Smooth muscle cell (in vitro differentiated cells): Measurements from ENCODE around the gene OTULIN. TPM values are rescaled to one million over a fixed set of nuclear protein-coding genes. Genes with fewer than 3 reads are reported as not detected.

Experiments used
- DNase-seq: peaks from one replicate; lab custom pipeline; 2025; ENCODE audit not compliant: unreplicated experiment; lab: John Stamatoyannopoulos, UW
- H2AFZ ChIP-seq: fragments of 200-600 bp; sonication (generic); 2 replicates; pipeline ENCODE4 v1.6.0; 2016; ENCODE audit warnings: antibody characterized with exemption, low read depth, mild to moderate bottlenecking
- H3F3A ChIP-seq: fragments of 200-600 bp; sonication (generic); 2 replicates; pipeline ENCODE4 v1.6.0; 2017; ENCODE audit warnings: antibody characterized with exemption, low read depth
- H3K27ac ChIP-seq: fragments of 200-600 bp; sonication (generic); 2 replicates; pipeline ENCODE4 v1.5.1; 2016; ENCODE audit warnings: low read depth, mild to moderate bottlenecking
- H3K27me3 ChIP-seq: fragments of 200-600 bp; sonication (generic); 2 replicates; pipeline ENCODE4 v1.6.1; 2016; ENCODE audit warnings: low read depth, mild to moderate bottlenecking
- H3K36me3 ChIP-seq: fragments of 200-600 bp; sonication (generic); 2 replicates; pipeline ENCODE4 v1.5.1; 2016; ENCODE audit warnings: low read depth
- H3K4me1 ChIP-seq: fragments of 200-600 bp; sonication (generic); 2 replicates; pipeline ENCODE4 v1.5.1; 2016; ENCODE audit warnings: low read depth
- H3K4me2 ChIP-seq: fragments of 200-600 bp; sonication (generic); 2 replicates; pipeline ENCODE4 v1.6.0; 2016; ENCODE audit warnings: mild to moderate bottlenecking
- H3K4me3 ChIP-seq: fragments of 200-600 bp; sonication (generic); 2 replicates; pipeline ENCODE4 v1.5.1; 2016; ENCODE audit warnings: mild to moderate bottlenecking
- H3K79me2 ChIP-seq: fragments of 200-600 bp; sonication (generic); 2 replicates; pipeline ENCODE4 v1.6.0; 2016; ENCODE audit warnings: low read depth, mild to moderate bottlenecking
- H3K9ac ChIP-seq: fragments of 200-600 bp; sonication (generic); 2 replicates; pipeline ENCODE4 v1.6.0; 2016; ENCODE audit warnings: low read depth
- H3K9me3 ChIP-seq: fragments of 200-600 bp; sonication (generic); replicated peaks from 2 replicates; pipeline ENCODE4 v1.5.1; 2016; ENCODE audit warnings: low read depth
- H4K20me1 ChIP-seq: fragments of 200-600 bp; sonication (generic); 2 replicates; pipeline ENCODE4 v1.6.0; 2016; ENCODE audit warnings: low read depth
- WGBS: methylation state at CpG from one replicate; pipeline ENCODE4 v1.1.7; 2016; ENCODE audit warnings: low lambda C conversion rate; 5-methylcytosine and 5-hydroxymethylcytosine counted together
- polyA plus RNA-seq: library from polyadenylated mRNA; unstranded; fragments of >200 nt; fragmentation: Nextera tagmentation; extraction: Ambion mirVana; gene quantifications from 2 replicates; pipeline ENCODE4 v1.2.1, GENCODE V29; 2016
- total RNA-seq: library from RNA; depleted of rRNA; stranded (reverse); fragments of >200 nt; gene quantifications from 2 replicates; pipeline ENCODE4 v1.2.3, GENCODE V29; 2014
- TF ChIP-seq, protein P1 (sequence below): fragments of 200-600 bp; sonication (generic); IDR thresholded peaks from 2 replicates; pipeline ENCODE4 v1.5.1; 2017; ENCODE audit warnings: borderline replicate concordance, mild to moderate bottlenecking, antibody characterized with exemption; ENCODE audit not compliant: insufficient read depth, poor library complexity, severe bottlenecking

Gene OTULIN
- total and polyA plus RNA-seq, 2 experiments from 2014 or later, result 17.6 to 30.3 TPM

DNA sequence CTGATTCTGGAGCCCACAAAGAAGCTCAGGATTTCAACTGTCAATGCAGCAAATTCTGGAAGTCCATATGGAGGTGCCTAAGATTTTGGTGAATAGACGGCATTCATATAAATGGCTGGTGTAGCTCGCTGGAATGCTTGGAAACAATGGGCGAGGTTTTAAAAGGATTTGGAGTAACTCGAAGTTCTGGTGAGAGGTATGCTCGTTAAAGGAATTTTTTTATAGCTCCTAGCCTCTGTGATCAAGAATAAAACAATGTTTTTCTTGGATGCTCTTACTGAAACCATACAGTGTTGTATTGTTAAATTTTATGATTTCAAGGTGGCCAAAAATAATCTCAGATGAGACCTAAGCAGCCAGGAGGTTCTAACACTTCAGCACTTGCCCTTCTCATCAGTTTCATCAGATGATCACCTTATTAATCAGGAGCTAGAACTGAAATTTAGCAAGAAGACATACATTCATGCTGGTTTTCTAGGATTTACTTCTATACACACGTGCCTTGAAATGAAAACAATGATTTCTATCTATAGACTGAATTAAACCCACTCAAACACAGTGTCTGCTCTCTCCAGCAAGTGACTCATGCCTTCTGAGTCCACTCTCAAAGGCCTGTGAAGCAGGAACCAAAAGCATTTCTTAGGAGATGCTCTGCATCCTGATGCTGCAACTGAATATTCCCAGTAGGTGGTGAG is 79.2 kb downstream of the OTULIN start:
- no peak overlapping the region for H2AFZ ChIP-seq
- H3K4me3 ChIP-seq, result no peak overlapping the region
- H4K20me1 ChIP-seq, result no peaks in the 10 kb centered on the region
- H3K27ac ChIP-seq, result no peak overlapping the region
- H3K79me2 ChIP-seq, result no peaks in the 10 kb centered on the region
- H3K27me3 ChIP-seq, result no peaks in the 10 kb centered on the region
- H3F3A ChIP-seq, result no peaks in the 10 kb centered on the region
- no peak overlapping the region for H3K9ac ChIP-seq
- DNase-seq, result no peak
- peaks cover 11% of the 10 kb centered on the region for H3K4me1 ChIP-seq
- H3K4me2 ChIP-seq, result no peak overlapping the region
- WGBS, result 77% methylated on average over 6 of the region's 6 CpGs
- H3K36me3 ChIP-seq, result no peaks in the 10 kb centered on the region
- H3K9me3 ChIP-seq, result no peaks in the 10 kb centered on the region
- TF ChIP-seq, protein P1, sequence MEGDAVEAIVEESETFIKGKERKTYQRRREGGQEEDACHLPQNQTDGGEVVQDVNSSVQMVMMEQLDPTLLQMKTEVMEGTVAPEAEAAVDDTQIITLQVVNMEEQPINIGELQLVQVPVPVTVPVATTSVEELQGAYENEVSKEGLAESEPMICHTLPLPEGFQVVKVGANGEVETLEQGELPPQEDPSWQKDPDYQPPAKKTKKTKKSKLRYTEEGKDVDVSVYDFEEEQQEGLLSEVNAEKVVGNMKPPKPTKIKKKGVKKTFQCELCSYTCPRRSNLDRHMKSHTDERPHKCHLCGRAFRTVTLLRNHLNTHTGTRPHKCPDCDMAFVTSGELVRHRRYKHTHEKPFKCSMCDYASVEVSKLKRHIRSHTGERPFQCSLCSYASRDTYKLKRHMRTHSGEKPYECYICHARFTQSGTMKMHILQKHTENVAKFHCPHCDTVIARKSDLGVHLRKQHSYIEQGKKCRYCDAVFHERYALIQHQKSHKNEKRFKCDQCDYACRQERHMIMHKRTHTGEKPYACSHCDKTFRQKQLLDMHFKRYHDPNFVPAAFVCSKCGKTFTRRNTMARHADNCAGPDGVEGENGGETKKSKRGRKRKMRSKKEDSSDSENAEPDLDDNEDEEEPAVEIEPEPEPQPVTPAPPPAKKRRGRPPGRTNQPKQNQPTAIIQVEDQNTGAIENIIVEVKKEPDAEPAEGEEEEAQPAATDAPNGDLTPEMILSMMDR, result no peak

DNA sequence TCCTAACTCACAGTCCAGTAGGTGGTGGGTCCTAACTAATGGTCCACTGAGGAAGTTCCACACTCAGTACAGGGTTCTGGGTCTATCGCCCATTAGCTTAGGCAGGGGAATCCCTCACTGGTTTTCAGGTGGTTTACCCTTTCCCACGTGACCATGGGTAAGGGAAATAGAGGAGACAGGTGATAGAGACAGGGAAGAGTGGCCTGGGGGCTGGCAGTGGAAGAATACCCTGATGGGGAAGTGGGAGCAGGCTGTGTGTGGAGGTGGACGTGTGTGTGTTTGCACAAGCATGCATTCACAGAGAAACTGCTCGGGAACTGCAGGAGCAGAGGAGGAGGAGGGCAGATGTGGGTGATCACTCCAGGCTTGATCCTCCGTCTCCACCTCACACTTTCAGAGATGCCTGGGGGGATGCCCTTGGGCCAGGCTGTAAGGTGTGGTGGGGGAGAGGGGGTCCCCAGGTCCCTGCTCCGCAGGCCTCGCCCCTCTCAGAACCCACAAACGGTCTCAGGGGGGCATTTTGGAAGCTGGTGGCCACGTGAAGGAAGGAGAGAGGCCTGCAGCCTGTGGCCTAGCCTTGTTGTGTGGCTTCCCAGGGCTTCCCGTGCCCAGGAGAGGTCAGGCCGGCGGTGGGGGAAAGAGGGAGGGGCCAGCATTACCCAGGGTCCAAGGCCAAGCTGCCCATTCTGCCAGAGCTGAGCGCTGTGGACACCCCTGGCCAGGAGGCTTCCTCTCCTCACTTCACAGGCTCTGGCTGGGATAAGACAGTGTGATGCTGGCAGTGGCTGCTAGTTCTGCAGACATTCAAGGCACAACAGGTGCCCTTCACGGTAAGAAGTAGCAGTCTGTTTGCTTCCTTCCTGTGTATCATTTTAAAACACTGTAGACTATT is 80.0 kb downstream of the OTULIN start:
- H3K27ac ChIP-seq, result no peak overlapping the region
- TF ChIP-seq, protein P1, result no peak
- no peak overlapping the region for H3K4me3 ChIP-seq
- no peak for DNase-seq
- no peaks in the 10 kb centered on the region for H4K20me1 ChIP-seq
- H2AFZ ChIP-seq, result no peak overlapping the region
- no peaks in the 10 kb centered on the region for H3F3A ChIP-seq
- H3K9ac ChIP-seq, result no peak overlapping the region
- H3K4me1 ChIP-seq, result peaks cover 8% of the 10 kb centered on the region
- no peaks in the 10 kb centered on the region for H3K27me3 ChIP-seq
- H3K9me3 ChIP-seq, result no peaks in the 10 kb centered on the region
- no peaks in the 10 kb centered on the region for H3K79me2 ChIP-seq
- 93% methylated on average over 14 of the region's 14 CpGs for WGBS
- H3K36me3 ChIP-seq, result no peaks in the 10 kb centered on the region
- H3K4me2 ChIP-seq, result no peak overlapping the region

DNA sequence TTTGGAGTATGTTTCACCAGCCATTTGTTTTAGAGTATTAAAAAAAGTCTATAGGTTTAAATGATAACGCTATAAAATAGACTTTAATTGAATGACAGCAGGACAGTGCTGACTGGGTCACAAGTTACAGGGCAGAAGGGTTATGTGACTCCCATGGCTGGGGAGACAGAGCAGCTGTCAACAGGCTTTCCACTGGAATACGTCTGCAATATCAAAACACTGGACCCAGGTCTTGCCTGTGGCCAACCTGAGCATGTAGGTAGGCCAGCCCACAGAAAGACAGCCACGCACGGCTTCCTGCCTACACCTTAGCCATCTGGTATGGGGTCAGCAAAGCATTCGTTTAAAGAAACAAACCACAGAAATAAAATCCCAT is 80.7 kb downstream of the OTULIN start:
- WGBS, result 94% methylated on average over 5 of the region's 5 CpGs

More for the DNA sequence above, 80.7 kb downstream of the OTULIN start:
- Histone ChIP-seq H2AFZ (no peak overlapping the region), H3K9ac (no peak overlapping the region), H3K4me2 (no peak overlapping the region), H3K36me3 (no peaks in the 10 kb centered on the region), H3K79me2 (no peaks in the 10 kb centered on the region), H4K20me1 (no peaks in the 10 kb centered on the region), H3F3A (no peaks in the 10 kb centered on the region), H3K27ac (no peak overlapping the region), H3K4me1 (peaks cover 2% of the 10 kb centered on the region), H3K4me3 (no peak overlapping the region), H3K9me3 (no peaks in the 10 kb centered on the region), H3K27me3 (no peaks in the 10 kb centered on the region)
- TF ChIP-seq, protein P1, result no peak
- DNase-seq, result no peak
